Activated CD8-positive, alpha-beta T cell treated with anti-CD3 and anti-CD28 coated beads, Interleukin-2, amount 10 ng/mL, durations not matched to agents 7 days and 5 days (primary cell): ENCODE measurements around the gene CLMP. TPM values are rescaled to one million over a fixed set of nuclear protein-coding genes. Genes with fewer than 3 reads are reported as not detected.
A peak's percentile ranks its signal among the peaks of the same experiment; 100 is the strongest.
"Not testable (repeated sequence)": the region's sequence is repeated elsewhere in the genome, so short reads cannot be mapped to it uniquely, and the experiment has no call there.

ENCODE experiments used
- ATAC-seq: fragments of 150-1000 bp; cut with Tn5 transposase; one replicate; pipeline ENCODE4 v1.10.0; 2021; ENCODE audit warnings: moderate library complexity
- CTCF ChIA-PET: fragments of 350-600 bp; sonication (Branson Sonifier 250); formaldehyde crosslinking; loops from one replicate; lab custom pipeline; 2021; ENCODE audit warnings: antibody characterized with exemption; lab: Charles Lee
- POLR2A ChIA-PET: fragments of 350-600 bp; sonication (Branson Sonifier 250); formaldehyde crosslinking; loops from one replicate; lab custom pipeline; 2021; ENCODE audit warnings: antibody characterized with exemption; lab: Charles Lee
- DNase-seq: peaks from one replicate; pipeline ENCODE4 v3.0.0-alpha.2; 2020
- H3K27ac Mint-ChIP-seq: one replicate; pipeline ENCODE4 v1.8.0; 2021; ENCODE audit warnings: mild to moderate bottlenecking, mixed read lengths
- H3K27me3 Mint-ChIP-seq: one replicate; pipeline ENCODE4 v1.8.0; 2021; ENCODE audit warnings: low read depth, mixed read lengths
- H3K36me3 Mint-ChIP-seq: one replicate; pipeline ENCODE4 v1.8.0; 2021; ENCODE audit warnings: low read depth, mixed read lengths
- H3K4me1 Mint-ChIP-seq: one replicate; pipeline ENCODE4 v1.8.0; 2021; ENCODE audit warnings: low read depth, mixed read lengths
- H3K4me3 Mint-ChIP-seq: one replicate; pipeline ENCODE4 v1.8.0; 2021; ENCODE audit warnings: mild to moderate bottlenecking, mixed read lengths
- H3K9me3 Mint-ChIP-seq: one replicate; pipeline ENCODE4 v1.8.0; 2022; ENCODE audit warnings: mixed read lengths; ENCODE audit not compliant: insufficient read depth
- total RNA-seq, 2 experiments: library from RNA; stranded (reverse); gene quantifications; one replicate each; pipeline ENCODE4 v1.2.3, GENCODE V29; 2021

CLMP gene
- total RNA-seq, 2 experiments from 2014 or later = 0.29 TPM

DNA sequence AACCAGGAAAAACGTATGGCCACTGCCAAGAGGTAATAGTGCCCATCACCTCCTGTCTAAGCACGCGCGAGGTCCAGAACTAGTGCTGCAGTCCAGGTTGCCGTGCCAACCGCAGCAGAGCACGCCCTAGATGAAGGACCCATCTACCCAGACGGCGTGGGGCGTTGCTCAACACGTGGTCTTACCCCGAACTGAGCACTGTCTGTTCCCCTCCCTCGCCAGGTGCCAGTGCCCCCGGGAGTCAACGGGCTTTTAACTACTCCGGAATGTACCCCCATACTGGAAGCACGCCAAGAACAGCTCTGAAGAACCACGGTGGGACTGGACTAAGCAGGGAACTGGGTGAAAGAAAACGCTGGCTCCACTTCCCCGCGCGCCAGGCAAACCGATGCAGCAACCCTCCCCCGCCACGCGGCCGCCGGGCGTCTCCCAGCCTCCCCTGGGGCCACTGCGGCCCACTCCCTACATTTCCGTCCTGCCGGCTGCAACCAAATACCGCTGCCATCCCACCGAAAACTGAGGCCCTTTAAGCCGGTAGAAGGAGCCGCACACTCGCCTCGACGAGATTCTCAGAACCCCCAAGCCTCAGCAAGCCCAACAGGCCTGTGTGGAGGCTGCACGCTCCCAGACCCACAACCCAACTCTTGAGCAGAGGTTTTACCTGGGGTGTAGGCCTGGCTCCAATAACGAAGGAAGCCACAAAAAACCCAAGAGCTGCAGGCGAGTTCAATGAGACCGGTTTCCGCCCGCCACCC, 133.5 kb downstream of the CLMP start, which contains the start of gene HSPA8:
TSS of gene HSPA8 (minus strand) at position 734 of the 755 bp plus-strand sequence. CDS start 812 bp downstream, outside the sequence.
- Mint-ChIP-seq H3K9me3 (no peaks in the 10 kb centered on the region), H3K4me1 (peaks cover 39% of the 10 kb centered on the region), H3K27ac (peak within 1 kb of the TSS; percentile 95), H3K27me3 (no peaks in the 10 kb centered on the region), H3K36me3 (peaks cover 77% of the 10 kb centered on the region), H3K4me3 (peak within 1 kb of the TSS; percentile 98)
- ATAC-seq (peak; percentile 61), DNase-seq (peak; percentile 82)
- ChIA-PET CTCF (interaction anchor here (0.6 to 2.7 kb wide), 9 partner anchors 8 to 211 kb away, joined by 3 to 16 read pairs (median 3); no protein-coding TSS in a partner anchor), POLR2A (interaction anchor here (0.6 to 8.6 kb wide), 34 partner anchors 8 to 1769 kb away, joined by 3 to 129 read pairs (median 4); partner anchors contain the start of genes JHY and SC5D)

DNA sequence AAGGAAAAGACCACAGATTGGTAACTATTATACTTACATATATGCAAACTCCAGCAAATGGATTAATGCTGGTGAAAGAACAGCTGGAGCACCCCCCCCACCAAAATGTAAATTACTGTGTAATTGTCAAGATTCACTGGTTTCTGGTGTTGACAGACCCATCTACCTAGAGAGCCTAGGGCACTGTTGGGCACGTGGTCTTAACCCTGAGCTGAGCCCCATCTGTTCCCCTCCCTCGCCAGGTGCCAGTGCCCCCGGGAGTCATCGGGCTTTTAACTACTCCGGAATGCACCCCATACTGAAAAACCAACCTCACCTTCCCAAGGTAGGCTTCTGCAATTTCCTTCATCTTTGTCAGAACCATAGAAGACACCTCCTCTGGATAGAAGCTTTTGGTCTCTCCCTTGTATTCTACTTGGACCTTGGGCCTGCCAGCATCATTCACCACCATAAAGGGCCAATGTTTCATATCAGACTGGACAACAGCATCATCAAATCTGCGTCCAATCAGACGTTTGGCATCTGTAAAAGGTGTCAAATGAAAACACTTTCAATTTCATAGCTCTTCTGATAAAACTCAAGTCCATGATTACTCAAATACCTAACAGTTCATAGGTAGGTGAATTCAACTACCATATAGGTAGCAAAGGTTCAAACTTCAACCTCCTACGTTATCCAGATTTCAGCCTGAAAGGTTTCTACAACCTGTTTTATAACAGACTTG, 134.6 kb downstream of the CLMP start:
- H3K4me1 Mint-ChIP-seq = peaks cover 42% of the 10 kb centered on the region
- DNase-seq (peak; percentile 50), ATAC-seq (no peak)
- H3K4me3 Mint-ChIP-seq = peak overlapping the region; percentile 98
- CTCF ChIA-PET = interaction anchor here (1.0 to 2.7 kb wide), 8 partner anchors 8 to 212 kb away, joined by 3 to 16 read pairs (median 4); no protein-coding TSS in a partner anchor
- POLR2A ChIA-PET = interaction anchor here (0.6 to 8.6 kb wide), 10 partner anchors 11 to 1768 kb away, joined by 3 to 129 read pairs (median 5); partner anchors contain the start of gene SC5D
- H3K36me3 Mint-ChIP-seq = peaks cover 81% of the 10 kb centered on the region
- H3K27ac Mint-ChIP-seq = peak overlapping the region; percentile 95
- no peaks in the 10 kb centered on the region for H3K9me3 Mint-ChIP-seq
- H3K27me3 Mint-ChIP-seq = no peaks in the 10 kb centered on the region

- not testable (repeated sequence) for H3K27me3 Mint-ChIP-seq
Measured at GRCh38 chr11:123059041-123059920, 135.8 kb downstream of the CLMP start.

GRCh38 chr11:123057661-123058305, 137.3 kb downstream of the CLMP start:
- DNase-seq (no peak), ATAC-seq (no peak)
- Mint-ChIP-seq H3K9me3 (no peaks in the 10 kb centered on the region), H3K27ac (peak overlapping the region; percentile 95), H3K4me3 (peak overlapping the region; percentile 98), H3K36me3 (peaks cover 85% of the 10 kb centered on the region), H3K27me3 (no peaks in the 10 kb centered on the region), H3K4me1 (peaks cover 43% of the 10 kb centered on the region)
- POLR2A ChIA-PET = interaction anchor here (0.7 to 8.6 kb wide), 7 partner anchors 8 to 219 kb away, joined by 3 to 129 read pairs (median 9); partner anchors contain the start of gene CRTAM
- CTCF ChIA-PET = interaction anchor here (0.7 to 8.1 kb wide), 14 partner anchors 11 to 262 kb away, joined by 3 to 96 read pairs (median 4); no protein-coding TSS in a partner anchor

More at GRCh38 chr11:123059041-123059920, 135.8 kb downstream of the CLMP start:
- H3K9me3 Mint-ChIP-seq, ATAC-seq, DNase-seq: not testable (repeated sequence)
- Mint-ChIP-seq H3K27ac (peak overlapping the region; percentile 95), H3K36me3 (peaks cover 84% of the 10 kb centered on the region), H3K4me1 (peaks cover 45% of the 10 kb centered on the region), H3K4me3 (peak overlapping the region; percentile 98)
- POLR2A ChIA-PET = interaction anchor here (0.9 to 8.6 kb wide), 4 partner anchors 7 to 50 kb away, joined by 3 to 129 read pairs (median 62); no protein-coding TSS in a partner anchor
- CTCF ChIA-PET = interaction anchor here (0.9 to 8.1 kb wide), 9 partner anchors 11 to 263 kb away, joined by 3 to 96 read pairs (median 4); no protein-coding TSS in a partner anchor

DNA sequence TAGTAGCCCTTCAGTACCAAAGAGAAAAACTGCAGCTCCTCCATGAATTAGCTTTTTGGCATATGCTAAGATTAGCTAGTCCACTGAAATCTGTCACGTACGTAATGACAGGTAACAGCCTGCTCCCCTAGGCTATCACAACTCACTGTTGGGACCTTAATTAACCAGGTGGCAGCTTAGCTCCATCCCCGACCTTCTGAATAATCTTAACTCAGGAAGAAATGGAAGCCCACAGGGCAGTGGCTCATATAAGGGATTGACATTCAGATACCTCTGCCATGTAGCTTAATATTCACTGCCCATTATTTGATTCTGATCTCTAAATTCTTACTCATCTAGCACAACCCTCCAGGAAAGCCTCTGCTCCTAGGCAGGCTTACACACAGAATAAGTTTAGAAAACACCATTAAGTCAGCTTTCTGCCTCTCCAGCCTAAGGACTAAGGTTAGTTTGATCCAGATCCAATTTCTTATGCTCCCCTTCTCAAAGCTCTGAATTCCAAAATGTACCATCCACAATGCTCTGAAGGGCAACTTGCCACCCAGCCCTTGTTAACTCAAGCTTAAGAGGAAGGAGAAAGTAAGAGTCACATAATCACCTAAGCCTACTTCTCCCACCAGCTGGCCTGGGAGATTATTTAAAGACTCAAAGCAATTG, 138.1 kb downstream of the CLMP start:
- DNase-seq = no peak
- ATAC-seq = no peak
- CTCF ChIA-PET = interaction anchor here (0.7 to 8.1 kb wide), 15 partner anchors 10 to 261 kb away, joined by 3 to 96 read pairs (median 4); no protein-coding TSS in a partner anchor
- peak overlapping the region; percentile 95 for H3K27ac Mint-ChIP-seq
- H3K27me3 Mint-ChIP-seq = no peaks in the 10 kb centered on the region
- no peaks in the 10 kb centered on the region for H3K9me3 Mint-ChIP-seq
- peaks cover 43% of the 10 kb centered on the region for H3K4me1 Mint-ChIP-seq
- peaks cover 82% of the 10 kb centered on the region for H3K36me3 Mint-ChIP-seq
- POLR2A ChIA-PET = interaction anchor here (0.7 to 8.6 kb wide), 9 partner anchors 9 to 218 kb away, joined by 3 to 129 read pairs (median 6); partner anchors contain the start of gene CRTAM
- peak overlapping the region; percentile 98 for H3K4me3 Mint-ChIP-seq

- DNase-seq = no peak
- Mint-ChIP-seq H3K4me1 (peaks cover 43% of the 10 kb centered on the region), H3K27me3 (no peaks in the 10 kb centered on the region), H3K4me3 (peak overlapping the region; percentile 98), H3K27ac (peak overlapping the region; percentile 95), H3K9me3 (no peaks in the 10 kb centered on the region), H3K36me3 (peaks cover 66% of the 10 kb centered on the region)
- ChIA-PET CTCF (interaction anchor here (0.7 to 8.1 kb wide), 31 partner anchors 8 to 424 kb away, joined by 3 to 96 read pairs (median 5); partner anchors contain the start of gene CRTAM), POLR2A (interaction anchor here (0.6 to 2.3 kb wide), 9 partner anchors 8 to 365 kb away, joined by 3 to 6 read pairs (median 3); no protein-coding TSS in a partner anchor)
- ATAC-seq = peak; percentile 4
Measured at GRCh38 chr11:123055191-123055901, 139.7 kb downstream of the CLMP start.

- peaks cover 57% of the 10 kb centered on the region for H3K36me3 Mint-ChIP-seq
- CTCF ChIA-PET = interaction anchor here (0.6 to 8.1 kb wide), 52 partner anchors 8 to 474 kb away, joined by 3 to 96 read pairs (median 4); partner anchors contain the start of gene CRTAM
Measured at GRCh38 chr11:123054301-123055065, 140.6 kb downstream of the CLMP start.

DNA sequence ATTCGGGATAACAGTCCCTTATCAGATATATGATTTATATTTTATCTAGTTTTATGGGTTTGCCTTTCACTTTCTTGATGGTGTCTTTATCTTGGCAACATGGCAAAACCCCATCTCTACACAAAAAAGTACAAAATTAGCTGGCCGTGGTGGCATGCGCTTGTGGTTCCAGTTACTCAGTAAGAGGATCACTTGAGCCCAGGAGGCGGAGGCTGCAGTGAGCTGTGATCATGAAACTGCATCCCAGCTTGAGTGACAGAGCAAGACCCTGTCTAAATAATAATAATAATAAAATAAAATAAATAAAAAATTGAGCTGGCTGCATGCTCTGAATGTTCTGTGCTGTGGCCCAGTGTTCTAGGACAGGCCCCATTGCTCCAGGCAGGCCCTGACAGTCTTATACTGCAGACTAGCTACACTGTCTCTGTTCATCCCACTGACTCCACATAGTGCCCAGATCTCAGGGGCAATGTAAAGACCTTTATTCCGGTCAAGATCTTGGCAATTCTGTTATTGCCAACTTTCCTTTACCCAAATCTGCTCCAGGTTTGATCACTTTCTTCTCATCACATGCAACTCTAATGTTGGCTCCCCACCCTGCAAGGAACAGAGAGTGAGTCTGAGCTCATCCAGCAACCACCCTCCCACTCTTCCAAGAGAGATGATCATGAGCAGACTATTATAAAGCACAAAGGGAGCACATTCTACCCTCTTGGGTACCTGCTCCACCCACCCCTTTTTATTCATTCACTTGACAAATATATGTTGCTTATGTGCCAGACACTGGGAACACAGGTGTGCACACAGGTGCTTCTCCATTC, 141.9 kb downstream of the CLMP start:
- H3K9me3 Mint-ChIP-seq = no peaks in the 10 kb centered on the region
- peak overlapping the region; percentile 6 for H3K27ac Mint-ChIP-seq
- no peaks in the 10 kb centered on the region for H3K27me3 Mint-ChIP-seq
- H3K4me3 Mint-ChIP-seq = no peak overlapping the region
- CTCF ChIA-PET = interaction anchor here (0.9 to 8.1 kb wide), 30 partner anchors 8 to 440 kb away, joined by 3 to 96 read pairs (median 5); partner anchors contain the start of gene CRTAM
- H3K4me1 Mint-ChIP-seq = peaks cover 38% of the 10 kb centered on the region
- H3K36me3 Mint-ChIP-seq = peaks cover 44% of the 10 kb centered on the region
- no peak for DNase-seq
- POLR2A ChIA-PET = interaction anchor here (1.1 to 2.3 kb wide), 4 partner anchors 9 to 194 kb away, joined by 3 to 12 read pairs (median 5); partner anchors contain the start of gene HSPA8
- peak; percentile 13 for ATAC-seq

More at GRCh38 chr11:123054301-123055065, 140.6 kb downstream of the CLMP start:
- peak; percentile 45 for ATAC-seq
- Mint-ChIP-seq H3K4me1 (peaks cover 43% of the 10 kb centered on the region), H3K9me3 (no peaks in the 10 kb centered on the region), H3K27ac (peak overlapping the region; percentile 61), H3K27me3 (no peaks in the 10 kb centered on the region), H3K4me3 (no peak overlapping the region)
- POLR2A ChIA-PET = interaction anchor here (0.5 to 2.3 kb wide), 10 partner anchors 8 to 284 kb away, joined by 3 to 12 read pairs (median 4); partner anchors contain the start of gene HSPA8
- DNase-seq = peak; percentile 52
